Thyroid gland (tissue), 4 donors: ENCODE data around the gene NLRP9.

Experiments used
- CTCF ChIP-seq, 6 experiments: fragments of 200-600 bp in 3 of 6; fragments of 450-650 bp in 3 of 6; sonication (generic) in 3 of 6; IDR thresholded peaks; one replicate each; pipeline ENCODE4 v1.5.1; 2016 to 2019; ENCODE audit warnings: antibody characterized with exemption in 6 of 6, mild to moderate bottlenecking in 2 of 6, inconsistent platforms in 1 of 6, moderate library complexity in 1 of 6
- POLR2A ChIP-seq, 2 donors: fragments of 450-650 bp; IDR thresholded peaks; one replicate each; pipeline ENCODE4 v1.6.1; 2017; ENCODE audit warnings: antibody characterized with exemption in 2 of 2, mild to moderate bottlenecking in 2 of 2, moderate library complexity in 1 of 2

DNA sequence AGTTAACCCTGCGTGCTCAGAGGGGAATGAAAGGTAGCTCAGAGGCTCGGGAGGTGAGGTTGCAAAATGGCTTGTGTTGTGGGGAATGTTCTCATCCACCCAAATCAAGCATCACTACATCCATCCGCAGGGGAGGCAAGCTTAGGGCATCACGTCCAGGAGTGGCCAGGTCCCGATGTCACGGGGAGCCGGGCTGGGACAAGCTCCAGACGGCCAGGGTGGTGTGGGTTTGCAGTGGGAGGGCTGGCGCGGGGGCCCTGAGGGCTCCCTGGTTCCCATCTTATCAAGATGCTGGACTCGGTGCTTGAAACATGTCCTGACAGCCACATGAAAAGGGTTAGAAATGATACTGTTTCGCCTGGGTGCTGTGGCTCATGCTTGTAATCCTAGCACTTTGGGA lies 37.4 kb downstream of the NLRP9 start:
- TF ChIP-seq CTCF (IDR thresholded peaks at IDR 0.05) (no peak), POLR2A (IDR thresholded peaks at IDR 0.05) (no peak)
